Heart left ventricle (tissue), 13 donors: ENCODE results near the gene GMPR.

Experiments used
- CTCF ChIP-seq, 12 donors: fragments of 200-600 bp; sonication (generic) in 4 of 12; IDR thresholded peaks; one replicate each; pipeline versions ENCODE4 v1.5.0 to v1.8.0; 2018 to 2022; ENCODE audit warnings: antibody characterized with exemption in 12 of 12, mild to moderate bottlenecking in 5 of 12
- POLR2A ChIP-seq, 2 donors: fragments of 450-650 bp; IDR thresholded peaks; one replicate each; pipeline ENCODE4 v1.6.1; 2017; ENCODE audit warnings: antibody characterized with exemption in 2 of 2, mild to moderate bottlenecking in 2 of 2, moderate library complexity in 2 of 2
- donor health status: ischemic (EF 13 %, LVEDD 7.1; RV severe dilation, severe dysfunction).
- donor health status: DM: no; HTN: yes; CAD: no.
- donor health status: DM: no; HTN: no; CAD: no.
- donor health status: ischemic (EF 25% LVEDD 6.9; RV normal size, moderate dysfunction).
- donor health status: ischemic (EF 25% LVEDD 5.7; RV mildly dilated, moderate dysfunction).
- donor health status: ischemic (EF 35%, LVEDD 5.7; RV mildly dilated, moderate dysfunction).
- donor health status: nonischemic (EF 11% LVEDD 7.7; RV severe dilation, severe dysfunction).
- donor health status: DM: yes; HTN: yes; CAD: no.
- donor health status: PGD.
- donor health status: ischemic (EF 29% LVEDD 5.4; RV normal size, mild dysfunction).
- donor health status: nonischemic (EF 23%, LVEDD 6.1; RV moderate dilation, normal function).

GRCh38 chr6:16313732-16314131, 75.3 kb downstream of the GMPR start:
- TF ChIP-seq POLR2A (IDR thresholded peaks at IDR 0.05): no peak
- TF ChIP-seq CTCF (IDR thresholded peaks at IDR 0.05): no peak
